ENCODE results near the gene TMA7B.

The TMA7B gene

DNA sequence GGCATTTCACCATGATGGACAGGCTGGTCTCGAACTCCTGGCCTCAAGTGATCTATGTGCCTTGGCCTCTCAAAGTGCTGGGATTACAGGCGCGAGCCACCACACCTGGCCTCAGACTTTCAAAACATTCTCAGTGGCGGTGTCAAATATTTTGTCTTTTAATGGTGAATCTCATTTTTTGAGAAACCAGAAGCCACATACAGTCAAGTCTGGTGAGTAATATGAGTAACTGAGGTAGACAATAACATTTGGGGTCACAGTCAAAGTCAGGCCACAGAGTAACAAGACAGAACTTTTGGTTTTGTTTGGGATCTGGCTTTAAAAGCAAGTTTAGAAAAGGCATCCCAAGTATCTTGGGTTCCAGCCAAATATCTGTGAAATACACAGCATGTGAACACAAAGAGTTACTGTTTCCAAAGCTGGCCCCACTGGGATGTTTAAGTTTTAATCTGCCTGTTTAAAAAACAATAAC lies 5.6 kb upstream of the TMA7B start:
- DNase-seq (ENCODE audit: low spot score), result no peak

DNA sequence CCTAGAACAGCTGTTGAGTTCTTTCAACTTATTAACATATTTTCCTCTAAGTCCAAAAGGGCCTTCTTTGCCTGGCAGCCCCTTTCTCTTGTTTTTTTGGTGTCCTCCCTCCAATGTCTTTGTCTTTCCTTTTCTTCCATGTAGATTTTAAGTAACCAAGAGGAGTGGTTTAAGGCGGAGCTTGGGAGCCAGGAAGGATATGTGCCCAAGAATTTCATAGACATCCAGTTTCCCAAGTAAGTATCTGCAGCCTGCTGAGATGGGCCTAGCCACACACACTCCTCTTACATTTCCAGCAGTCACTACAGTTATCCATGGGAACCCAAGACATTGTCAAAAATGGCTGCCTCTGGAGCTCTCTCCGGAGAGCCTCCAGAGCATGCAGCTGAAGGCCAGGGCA lies 4.5 kb upstream of the TMA7B start:
- DNase-seq (ENCODE audit: low spot score), result no peak

DNA sequence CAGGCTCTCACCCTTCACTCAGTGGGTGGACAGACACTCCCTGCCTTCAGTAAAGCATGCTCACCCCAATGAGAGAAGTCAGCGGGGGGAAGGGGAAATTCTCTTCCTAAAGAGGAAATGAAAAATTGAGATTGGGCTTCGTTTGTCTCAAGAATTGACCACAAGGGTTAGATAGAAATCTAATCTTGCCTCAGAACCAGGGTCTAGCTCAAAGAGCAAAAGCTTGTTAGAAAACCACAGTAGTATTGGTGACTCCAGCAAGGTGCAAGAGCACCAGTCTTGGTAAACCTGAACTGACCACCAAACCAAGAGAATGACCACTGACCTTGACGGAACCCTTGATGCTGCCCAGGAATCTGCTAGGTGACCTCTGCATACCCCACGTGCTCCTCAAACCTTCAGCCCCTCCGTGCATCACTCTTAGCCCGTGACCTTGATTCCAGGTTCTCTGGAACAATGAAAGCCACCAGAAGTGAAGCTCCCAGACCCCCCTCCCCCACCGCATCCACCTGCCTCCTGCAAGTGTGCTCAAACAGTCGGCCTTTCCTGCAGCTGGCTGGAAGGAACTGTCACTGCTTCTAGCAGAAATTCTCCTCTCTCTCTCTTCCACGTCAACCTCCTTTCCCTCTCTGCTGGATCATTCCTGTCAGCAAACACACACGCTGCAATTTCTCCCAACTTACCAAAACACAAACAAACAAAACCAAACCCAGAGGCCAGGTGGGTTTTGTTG lies 3.1 kb upstream of the TMA7B start:
- no peak for DNase-seq (ENCODE audit: low spot score)

DNA sequence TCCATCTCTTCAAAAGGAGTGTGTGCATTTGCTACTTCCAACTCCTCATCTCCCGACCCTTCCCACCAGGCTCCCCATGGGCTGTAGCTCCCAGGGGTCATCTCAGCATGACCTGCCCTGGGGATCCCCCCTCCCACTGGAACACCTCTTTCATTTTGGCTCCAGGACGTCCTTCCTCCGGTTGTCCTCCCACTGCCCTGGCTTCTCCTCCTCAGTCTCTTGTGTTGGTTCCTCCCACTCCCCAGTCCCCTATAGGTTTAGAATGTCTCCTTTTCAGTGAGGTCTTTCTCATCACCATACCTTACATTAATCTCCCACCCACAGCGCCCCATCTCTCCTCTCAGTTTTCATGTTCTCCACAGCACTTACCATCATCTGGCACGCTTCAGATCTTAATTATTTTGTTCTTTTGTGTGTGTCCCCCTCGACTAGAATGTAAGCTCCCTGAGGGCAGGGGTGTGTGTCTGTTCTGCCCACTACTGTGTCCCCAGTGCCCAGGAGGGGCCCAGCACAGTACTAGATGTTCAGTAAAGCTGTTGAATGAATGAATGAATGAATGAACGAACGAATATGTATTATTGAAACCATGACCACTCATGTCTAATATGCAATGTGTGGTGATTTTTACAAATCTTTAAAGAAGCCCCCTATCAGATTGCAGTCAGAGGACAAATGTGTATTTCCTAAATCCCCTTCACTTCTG lies 2.0 kb upstream of the TMA7B start:
- no peak for DNase-seq (ENCODE audit: low spot score)

DNA sequence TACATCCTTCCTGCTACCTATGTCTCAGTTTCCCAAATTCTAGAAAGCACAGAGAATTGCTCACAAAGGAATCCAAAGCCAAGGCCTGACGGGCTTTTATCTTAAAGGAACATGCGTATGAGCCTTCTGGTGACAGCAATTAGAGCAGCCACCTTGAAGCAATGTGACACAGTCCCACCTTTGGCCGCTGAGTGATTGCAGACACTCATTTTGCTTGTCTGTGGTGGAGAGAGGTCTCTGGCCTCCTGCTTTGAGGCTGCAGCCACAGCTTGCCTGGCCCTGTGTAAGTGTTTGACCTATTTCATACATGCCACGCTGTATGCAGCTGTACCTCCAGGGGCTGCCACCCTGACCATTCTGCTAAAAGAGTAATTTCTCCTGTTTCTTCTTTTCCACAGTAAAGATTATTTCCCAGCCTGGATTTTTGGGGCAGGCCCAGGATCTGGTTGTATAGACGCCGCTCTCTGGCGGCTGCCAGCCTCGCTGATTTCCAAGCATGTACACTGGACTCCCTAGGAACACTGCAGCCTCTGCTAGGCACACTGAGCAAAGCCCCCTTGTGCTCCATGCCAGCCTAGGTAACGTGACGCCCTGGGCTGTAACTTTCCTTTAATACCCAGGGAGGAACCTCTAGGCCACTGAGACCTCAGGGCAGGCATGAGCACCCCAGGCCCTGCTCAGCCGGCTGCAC lies 1.1 kb upstream of the TMA7B start:
- no peak for DNase-seq (ENCODE audit: low spot score)

DNA sequence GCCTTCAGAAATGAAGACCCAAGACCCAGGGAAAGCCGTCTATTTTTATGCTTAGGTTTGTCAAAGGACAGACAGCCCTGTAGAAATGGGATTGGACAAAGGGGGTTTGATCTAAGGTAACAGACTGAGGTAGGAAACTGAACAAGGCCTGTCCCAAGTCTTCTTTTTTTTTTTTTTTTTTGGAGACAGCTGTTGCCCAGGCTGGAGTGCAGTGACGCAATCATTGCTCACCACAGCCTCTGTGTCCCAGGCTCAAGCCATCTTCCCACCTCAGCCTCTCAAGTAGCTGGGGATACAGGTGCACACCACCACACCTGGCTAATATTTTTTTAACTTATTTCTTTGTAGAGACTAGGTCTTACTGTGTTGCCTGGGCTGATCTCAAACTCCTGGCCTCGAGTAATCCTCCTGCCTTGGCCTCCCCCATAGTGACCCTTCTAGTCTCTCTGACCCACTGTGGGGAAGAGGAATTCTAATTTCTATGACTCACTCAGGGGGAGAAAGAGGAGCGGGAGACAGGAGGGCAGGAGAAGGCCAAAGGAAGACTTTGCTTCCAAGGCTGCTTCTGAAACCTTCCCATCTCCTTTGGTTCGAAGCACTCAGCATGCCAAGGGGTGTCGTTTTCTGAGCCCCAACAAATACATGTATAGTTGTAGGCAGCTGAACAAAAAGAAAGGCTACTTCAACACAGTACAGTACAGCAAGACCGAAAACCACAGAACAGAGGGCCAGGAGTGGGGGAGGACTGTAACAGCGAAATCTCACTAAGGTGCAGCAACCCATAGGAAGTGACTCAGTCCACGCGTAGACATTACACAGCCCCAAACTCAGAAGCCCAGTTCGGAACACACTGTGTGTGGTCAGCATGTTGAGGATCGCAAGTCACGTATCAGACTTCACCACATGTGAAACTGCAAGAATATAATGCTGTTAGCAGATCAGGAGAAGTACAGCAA lies 872 bp downstream of the TMA7B start:
- DNase-seq (ENCODE audit: low spot score), result no peak

DNA sequence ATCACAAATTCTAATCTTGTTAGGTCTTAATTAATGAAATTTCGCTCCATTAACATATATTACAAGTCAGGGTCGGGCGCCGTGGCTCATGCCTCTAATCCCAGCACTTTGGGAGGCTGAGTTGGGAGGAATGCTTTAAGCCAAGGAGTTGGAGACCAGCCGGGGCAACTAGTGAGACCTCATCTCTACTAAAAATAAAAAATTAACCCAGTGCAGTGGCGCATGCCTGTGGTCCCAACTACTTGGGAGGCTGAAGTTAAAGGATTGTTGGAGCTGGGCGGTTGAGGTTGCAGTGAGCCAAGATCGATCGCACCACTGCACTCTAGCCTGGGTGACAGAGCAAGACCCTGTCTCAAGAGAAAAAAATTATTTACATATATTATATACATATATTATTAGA lies 1.9 kb downstream of the TMA7B start:
- no peak for DNase-seq (ENCODE audit: low spot score)

DNA sequence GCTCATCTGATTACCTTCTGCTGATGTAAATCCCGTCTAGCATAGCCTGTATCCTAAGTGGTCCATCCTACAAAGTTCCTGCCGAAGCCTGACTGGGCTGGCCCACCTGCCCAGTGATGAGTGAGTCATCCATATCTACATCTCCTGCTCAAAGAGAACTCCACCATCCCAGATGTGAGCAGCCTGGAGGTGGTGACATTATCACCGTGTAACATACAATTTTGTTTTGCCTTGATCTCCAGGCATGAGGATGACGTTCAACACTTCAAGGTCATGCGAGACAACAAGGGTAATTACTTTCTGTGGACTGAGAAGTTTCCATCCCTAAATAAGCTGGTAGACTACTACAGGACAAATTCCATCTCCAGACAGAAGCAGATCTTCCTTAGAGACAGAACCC lies 5.6 kb downstream of the TMA7B start:
- no peak for DNase-seq (ENCODE audit: low spot score)

DNA sequence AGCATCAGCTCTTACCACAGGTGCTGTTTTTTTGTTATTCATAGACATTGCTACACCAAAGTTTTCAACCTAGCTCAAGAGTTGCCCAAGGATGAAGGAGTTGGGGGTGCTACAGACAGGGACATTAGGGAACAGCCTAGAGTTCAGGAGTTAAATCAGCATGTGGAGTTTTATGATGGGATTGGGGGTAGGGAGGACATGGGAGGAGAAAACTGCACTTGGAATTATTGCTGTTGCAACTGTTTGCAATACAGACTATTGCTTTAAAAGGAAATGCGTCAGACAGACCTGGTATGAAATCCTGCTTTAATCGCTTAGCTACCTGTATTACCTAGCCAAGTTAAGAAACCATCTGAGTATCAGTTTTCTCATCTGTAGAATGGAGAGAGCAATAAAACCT lies 6.3 kb downstream of the TMA7B start:
- no peak for DNase-seq (ENCODE audit: low spot score)

DNA sequence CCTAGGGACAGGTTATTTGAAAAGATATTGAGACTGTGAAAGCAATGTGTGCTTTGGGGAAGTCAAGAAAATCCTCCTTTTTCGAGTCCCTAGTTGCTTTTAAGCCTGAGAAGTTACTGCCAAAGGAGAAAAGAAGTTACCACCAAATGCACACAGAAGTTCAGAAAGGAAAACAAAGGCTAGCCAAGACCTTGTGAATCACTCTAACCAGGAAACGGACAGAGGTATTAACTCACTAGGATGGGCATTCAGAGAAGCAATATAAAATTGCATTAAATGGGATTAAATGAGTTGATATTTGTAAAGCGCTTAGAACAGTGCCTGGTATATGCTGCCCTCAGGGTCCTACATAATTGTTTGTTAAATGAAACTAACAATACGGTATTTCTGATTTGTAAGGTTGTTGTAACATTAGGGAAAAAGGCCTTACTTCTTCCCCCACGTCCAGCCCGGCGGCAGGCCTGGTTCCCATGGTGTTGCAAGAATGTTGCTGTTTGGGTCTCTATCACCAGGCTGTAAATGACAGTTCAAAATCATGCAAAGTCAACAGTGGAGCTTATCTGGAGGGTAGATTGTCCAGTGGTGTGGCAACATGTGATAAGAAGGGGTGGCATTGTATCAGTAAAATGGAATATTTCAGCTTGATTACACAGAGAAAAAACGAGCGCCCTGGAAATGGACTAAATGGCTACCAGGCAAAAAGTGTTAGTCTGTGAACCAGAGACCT lies 7.1 kb downstream of the TMA7B start:
- no peak for DNase-seq (ENCODE audit: low spot score)

DNA sequence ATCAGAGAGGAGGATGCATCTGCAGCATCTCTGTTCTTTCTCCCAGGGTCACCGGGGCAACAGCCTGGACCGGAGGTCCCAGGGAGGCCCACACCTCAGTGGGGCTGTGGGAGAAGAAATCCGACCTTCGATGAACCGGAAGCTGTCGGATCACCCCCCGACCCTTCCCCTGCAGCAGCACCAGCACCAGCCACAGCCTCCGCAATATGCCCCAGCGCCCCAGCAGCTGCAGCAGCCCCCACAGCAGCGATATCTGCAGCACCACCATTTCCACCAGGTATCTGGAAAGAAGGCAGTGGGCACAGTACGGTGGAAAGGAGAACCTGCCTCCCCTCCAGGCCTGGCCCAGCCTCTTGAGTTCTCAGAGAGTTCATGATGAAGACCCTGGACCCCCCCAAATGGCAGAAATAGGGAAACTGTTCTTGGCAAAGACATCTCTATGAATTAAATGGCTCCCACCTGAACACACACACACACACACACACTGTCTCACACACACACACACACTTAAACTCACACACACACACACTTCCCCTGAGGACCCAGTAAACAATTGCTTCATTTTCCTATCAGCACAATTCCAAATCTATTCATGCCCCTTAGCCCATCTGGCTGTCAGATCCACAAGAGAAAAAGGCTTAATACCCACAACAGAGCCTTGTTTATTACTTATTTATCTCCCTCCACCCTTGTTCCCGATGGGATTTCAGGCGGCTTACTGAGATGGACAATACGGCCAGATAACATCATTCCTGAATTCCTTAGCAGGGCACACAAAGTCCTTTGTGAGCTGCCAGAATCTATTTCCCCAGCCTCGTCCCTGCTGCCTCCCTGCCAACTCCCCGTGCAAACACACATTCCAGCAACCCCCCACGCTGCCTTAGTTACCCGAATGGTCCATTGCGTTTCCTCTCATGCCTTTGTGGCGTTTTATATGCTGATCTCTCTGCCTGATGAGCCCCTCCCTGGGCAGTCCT lies 8.1 kb downstream of the TMA7B start:
- DNase-seq (ENCODE audit: low spot score), result no peak

DNA sequence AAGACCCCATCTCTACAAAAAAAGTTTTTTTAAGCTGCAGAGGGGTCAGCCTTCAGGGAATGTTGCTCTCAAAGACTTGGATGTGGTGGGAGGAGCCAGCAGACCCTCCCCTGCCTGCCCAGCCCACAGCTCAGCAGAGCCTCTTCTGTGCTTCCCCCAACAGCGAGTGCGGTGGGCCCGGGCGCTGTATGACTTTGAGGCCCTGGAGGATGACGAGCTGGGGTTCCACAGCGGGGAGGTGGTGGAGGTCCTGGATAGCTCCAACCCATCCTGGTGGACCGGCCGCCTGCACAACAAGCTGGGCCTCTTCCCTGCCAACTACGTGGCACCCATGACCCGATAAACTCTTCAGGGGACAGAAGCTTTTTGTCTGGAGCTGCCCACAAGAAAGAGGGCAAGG lies 10.5 kb downstream of the TMA7B start:
- DNase-seq (ENCODE audit: low spot score), result no peak

DNA sequence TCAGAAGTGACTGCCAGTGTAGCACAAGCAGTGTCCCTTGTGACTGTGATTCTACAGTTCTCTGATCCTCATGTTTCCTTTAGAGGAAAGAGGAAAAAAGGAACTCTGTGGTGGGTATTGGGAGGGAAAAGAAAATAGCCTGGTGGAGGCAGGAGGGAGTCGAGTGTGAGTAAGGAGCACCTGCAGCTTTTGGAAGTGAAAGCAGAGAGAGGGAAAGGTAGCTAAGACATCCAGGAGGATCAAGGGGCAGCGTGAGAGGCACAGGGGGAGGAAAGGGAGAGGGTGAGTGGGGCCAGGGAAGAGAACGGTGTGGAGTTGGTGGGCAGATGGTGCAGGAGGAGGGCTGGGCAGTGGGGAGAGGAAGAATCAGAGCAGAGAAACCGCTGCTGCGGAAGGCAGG lies 12.4 kb downstream of the TMA7B start:
- no peak for DNase-seq (ENCODE audit: low spot score)

DNA sequence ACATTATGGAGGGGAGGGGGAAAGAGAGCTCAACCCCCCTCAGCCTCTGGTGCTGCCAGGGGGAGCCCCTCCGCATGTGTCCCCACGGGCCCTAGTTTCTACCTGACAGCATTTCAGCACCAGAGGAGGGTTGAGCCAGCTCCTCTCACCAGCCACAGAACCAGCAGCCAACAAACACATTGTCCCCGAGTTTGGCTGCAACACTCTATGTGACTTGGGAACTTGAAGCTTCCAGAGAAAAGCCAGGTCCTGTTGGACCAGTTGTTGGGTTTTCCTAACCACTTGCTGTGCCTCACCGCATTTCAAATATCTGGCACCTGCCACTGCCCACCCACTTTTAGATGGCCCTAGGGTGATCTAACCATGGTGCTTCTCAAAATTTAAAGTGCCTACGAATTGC lies 13.5 kb downstream of the TMA7B start:
- no peak for DNase-seq (ENCODE audit: low spot score)

DNA sequence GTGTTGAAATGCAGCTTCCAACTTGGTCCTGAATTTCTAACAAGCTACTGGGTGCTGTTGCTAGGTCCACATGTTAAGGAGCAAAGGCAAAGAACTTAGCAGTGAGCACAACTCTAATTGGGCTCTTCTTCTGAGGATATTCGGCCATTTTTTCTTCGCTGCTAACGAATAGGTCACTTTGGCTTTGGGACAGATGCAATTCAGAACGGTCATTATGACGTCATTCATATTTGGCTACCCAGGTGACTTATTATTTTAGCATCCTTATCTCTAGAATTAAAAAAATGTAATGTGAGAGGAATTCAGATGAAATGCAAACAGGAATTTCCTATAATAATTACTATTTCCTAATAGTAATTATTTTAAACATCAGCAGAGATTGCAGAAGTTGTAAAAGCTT lies 13.9 kb downstream of the TMA7B start:
- DNase-seq (ENCODE audit: low spot score), result no peak

DNA sequence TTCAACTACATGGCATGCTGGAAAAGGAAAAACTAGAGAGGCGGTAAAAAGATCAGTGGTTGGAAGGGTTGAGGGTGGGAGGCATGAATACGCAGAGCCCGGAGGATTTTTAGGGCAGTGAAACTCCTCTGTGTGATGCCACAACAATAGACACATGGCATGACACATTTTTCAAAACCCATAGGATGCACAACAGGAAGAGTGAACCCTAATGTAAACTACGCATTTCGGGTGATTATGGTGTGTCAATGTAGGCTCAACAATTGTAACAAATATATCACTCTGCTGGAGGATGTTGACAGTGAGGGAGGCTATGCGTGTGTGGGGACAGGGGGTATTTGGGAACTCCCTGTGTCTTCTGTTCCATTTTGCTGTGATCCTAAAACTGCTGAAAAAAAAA lies 18.9 kb downstream of the TMA7B start:
- DNase-seq (ENCODE audit: low spot score), result no peak

DNA sequence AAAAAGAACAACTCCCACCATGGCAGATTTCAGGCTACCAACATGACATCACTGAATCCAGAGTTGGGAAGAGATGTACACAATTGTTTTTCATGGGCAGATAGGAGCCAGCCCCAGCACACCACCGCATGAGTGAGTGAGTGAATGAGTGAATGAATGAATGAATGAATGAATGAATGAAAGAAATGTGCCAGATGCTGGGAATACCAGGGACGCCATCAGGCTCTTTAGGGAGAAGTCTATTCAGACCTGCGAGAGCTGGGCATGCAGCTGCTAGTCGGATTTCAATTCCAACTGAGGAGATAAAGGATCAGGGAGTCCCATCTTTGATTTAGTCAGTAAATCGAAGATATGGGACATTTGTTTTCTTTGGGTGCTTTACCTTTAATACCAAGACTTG lies 19.3 kb downstream of the TMA7B start:
- DNase-seq (ENCODE audit: low spot score), result no peak

DNA sequence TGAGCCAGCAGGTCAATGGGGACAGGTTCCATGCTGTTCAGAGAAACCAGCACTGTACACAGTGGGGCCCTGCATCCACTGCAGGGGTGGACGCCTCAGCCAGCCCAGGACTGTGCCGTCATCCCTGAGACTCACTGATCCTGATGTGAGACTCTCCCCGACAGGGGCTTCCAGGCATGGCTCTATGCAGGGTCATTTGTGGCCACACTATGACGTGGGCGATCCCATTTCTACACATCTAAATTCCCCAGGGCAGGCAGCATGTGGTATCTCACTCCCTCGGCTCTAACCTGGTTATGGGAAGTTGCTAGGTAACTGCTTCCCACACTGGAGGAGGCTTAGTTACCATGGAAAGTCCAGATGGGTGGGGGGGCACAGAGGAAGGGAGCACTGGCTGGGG lies 20.4 kb downstream of the TMA7B start:
- no peak for DNase-seq (ENCODE audit: low spot score)

DNA sequence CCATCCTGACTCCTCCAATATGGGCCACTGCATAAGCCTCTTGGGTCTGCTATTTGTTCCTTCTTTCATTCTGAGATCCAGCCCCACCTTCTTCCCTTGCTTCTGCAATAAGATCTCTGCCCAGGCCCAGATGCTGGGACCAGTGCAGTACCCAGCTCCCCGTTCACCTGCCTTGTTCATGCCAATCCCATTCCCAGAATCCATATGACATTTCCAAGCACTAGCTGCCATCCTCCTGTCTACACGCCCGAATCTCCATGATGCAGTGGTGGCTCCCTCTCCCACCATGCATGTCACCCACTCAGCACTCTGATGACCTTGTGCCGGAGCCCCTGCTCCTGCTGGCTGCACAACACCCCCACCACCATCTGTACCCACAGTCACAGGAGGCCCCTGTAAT lies 23.1 kb downstream of the TMA7B start:
- DNase-seq (ENCODE audit: low spot score), result no peak

DNA sequence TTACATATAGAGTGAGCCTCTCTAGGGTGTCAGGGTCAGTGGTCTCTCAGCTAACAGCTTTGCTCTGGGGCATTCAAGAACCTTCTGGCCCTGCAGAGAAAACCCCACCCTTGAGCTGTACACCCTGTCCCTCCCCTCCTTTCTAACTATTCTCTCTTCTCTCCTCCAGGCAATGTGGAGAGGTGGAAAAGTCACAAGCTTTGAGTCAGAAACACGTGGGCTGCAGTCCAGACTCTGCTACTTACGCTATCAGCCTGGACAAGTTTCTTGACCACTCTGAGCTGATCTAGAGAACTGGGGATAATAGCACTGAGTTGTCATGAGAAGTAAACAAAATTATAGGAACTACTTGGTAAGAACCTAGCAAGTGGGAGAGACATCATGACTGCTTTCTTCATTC lies 23.8 kb downstream of the TMA7B start:
- DNase-seq (ENCODE audit: low spot score), result no peak

Data from NAMALWA (cell line).